ENCODE measurements around the gene CSNK2A2. TPM values are rescaled to one million over a fixed set of nuclear protein-coding genes. Genes with fewer than 3 reads are reported as not detected.

The CSNK2A2 gene
- total RNA-seq, 1 donor from 2014 or later: 81.6 TPM

DNA sequence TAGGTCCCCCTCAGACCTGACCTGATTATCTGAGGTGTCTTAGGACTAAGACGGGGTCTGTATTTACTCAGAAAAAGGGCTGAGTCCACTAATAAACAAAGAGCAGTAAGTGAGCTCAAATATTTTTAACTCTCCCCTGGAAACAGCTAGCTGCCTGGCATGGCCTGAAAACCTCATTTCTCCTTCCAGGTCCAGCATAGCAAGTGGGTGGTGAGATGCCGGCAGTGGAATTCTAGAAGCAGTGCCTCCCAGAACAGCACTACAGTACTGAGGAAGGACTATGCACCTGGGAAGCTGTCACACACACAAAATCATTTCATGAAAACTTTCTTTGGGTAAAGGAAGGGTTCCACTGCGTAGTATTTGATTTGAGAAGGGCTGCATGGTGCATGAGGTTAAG lies 39.2 kb downstream of the CSNK2A2 start:
- Mint-ChIP-seq H3K4me3 (no peak overlapping the region), H3K27ac (no peak overlapping the region), H3K27me3 (ENCODE audit: insufficient read depth, low read depth) (no peaks in the 10 kb centered on the region), H3K9me3 (no peaks in the 10 kb centered on the region), H3K36me3 (peaks cover 7% of the 10 kb centered on the region), H3K4me1 (no peaks in the 10 kb centered on the region)
- Histone ChIP-seq H3K9ac (no peak overlapping the region), H3K27me3 (no peaks in the 10 kb centered on the region), H3K9me3 (ENCODE audit: low read depth) (no peaks in the 10 kb centered on the region), H2AFZ (replicated peaks) (no peak overlapping the region), H3K79me2 (ENCODE audit: low read depth) (no peaks in the 10 kb centered on the region), H3K27ac (no peak overlapping the region), H3K4me2 (no peak overlapping the region), H3K4me3 (no peak overlapping the region), H3K36me3 (peaks cover 8% of the 10 kb centered on the region), H3F3A (ENCODE audit: low read depth) (no peaks in the 10 kb centered on the region), H3K4me1 (no peaks in the 10 kb centered on the region), H4K20me1 (ENCODE audit: low read depth) (no peaks in the 10 kb centered on the region)
- DNase-seq (ENCODE audit: low spot score): no peak
- TF ChIP-seq EZH2phosphoT487 (IDR thresholded peaks at IDR 0.05) (no peak), EZH2 (IDR thresholded peaks at IDR 0.05) (no peak)
- TF ChIP-seq, protein P1, sequence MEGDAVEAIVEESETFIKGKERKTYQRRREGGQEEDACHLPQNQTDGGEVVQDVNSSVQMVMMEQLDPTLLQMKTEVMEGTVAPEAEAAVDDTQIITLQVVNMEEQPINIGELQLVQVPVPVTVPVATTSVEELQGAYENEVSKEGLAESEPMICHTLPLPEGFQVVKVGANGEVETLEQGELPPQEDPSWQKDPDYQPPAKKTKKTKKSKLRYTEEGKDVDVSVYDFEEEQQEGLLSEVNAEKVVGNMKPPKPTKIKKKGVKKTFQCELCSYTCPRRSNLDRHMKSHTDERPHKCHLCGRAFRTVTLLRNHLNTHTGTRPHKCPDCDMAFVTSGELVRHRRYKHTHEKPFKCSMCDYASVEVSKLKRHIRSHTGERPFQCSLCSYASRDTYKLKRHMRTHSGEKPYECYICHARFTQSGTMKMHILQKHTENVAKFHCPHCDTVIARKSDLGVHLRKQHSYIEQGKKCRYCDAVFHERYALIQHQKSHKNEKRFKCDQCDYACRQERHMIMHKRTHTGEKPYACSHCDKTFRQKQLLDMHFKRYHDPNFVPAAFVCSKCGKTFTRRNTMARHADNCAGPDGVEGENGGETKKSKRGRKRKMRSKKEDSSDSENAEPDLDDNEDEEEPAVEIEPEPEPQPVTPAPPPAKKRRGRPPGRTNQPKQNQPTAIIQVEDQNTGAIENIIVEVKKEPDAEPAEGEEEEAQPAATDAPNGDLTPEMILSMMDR (IDR thresholded peaks at IDR 0.05): no peak

DNA sequence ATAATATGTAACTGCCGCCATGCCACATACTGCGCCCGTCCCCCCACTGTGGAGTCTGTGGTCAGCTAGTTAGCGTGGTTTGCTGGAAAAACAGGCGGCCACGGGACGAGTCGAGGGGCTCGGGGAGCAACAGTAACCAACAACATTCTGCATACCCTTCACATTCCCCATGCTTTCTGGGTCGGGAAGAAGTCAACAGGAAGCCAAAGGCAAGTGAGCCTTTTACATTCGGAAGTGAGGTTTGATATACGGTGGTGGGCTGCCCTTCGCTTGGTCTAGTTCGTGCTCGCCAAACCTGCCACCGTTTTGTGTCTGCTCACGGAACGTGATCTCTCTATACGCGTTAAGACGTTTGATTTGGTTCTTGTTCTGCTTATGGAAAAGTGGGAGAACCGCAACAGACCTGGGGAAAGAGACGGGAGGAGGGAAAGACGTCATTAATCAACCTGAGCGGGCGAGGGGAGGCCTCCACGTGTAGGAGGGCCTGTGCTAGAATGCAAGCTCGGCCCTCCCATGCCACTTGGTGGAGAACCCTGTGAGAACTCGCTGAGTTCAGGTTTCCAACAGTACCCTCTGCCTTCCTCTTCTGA lies 39.9 kb downstream of the CSNK2A2 start:
- TF ChIP-seq EZH2phosphoT487 (IDR thresholded peaks at IDR 0.05): no peak
- no peak for TF ChIP-seq EZH2 (IDR thresholded peaks at IDR 0.05)
- TF ChIP-seq, protein P1 (IDR thresholded peaks at IDR 0.05): no peak
- DNase-seq (ENCODE audit: low spot score): no peak
- Histone ChIP-seq H2AFZ (replicated peaks) (no peak overlapping the region), H3K4me2 (no peak overlapping the region), H3K9ac (no peak overlapping the region), H3K79me2 (ENCODE audit: low read depth) (no peaks in the 10 kb centered on the region), H3K27me3 (no peaks in the 10 kb centered on the region), H3K9me3 (ENCODE audit: low read depth) (no peaks in the 10 kb centered on the region), H3K4me1 (no peaks in the 10 kb centered on the region), H3K36me3 (peaks cover 8% of the 10 kb centered on the region), H3K4me3 (no peak overlapping the region), H4K20me1 (ENCODE audit: low read depth) (no peaks in the 10 kb centered on the region), H3K27ac (no peak overlapping the region), H3F3A (ENCODE audit: low read depth) (no peaks in the 10 kb centered on the region)
- H3K9me3 Mint-ChIP-seq: no peaks in the 10 kb centered on the region
- H3K4me3 Mint-ChIP-seq: no peak overlapping the region
- no peak overlapping the region for H3K27ac Mint-ChIP-seq
- no peaks in the 10 kb centered on the region for H3K4me1 Mint-ChIP-seq
- H3K36me3 Mint-ChIP-seq: peaks cover 5% of the 10 kb centered on the region
- H3K27me3 Mint-ChIP-seq (ENCODE audit: insufficient read depth, low read depth): no peaks in the 10 kb centered on the region

DNA sequence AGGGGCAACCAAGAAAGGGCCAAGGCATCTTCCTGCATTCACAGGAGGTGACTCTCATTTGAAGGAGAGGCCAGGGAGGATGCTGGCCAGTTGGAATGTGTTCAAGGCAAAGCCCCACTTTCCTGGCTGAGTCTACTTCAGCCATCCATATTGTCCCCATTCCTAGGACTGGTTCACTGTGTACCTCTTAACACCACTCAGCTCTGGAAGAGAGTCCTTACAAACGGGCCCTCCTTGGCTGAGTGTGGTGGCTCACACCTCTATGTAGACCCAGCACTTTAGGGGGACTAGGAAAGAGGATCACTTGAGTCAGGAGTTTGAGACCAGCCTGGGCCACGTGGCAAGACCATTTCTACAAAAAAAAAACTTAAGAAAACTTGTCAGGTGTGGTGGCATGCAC lies 40.7 kb downstream of the CSNK2A2 start:
- no peak overlapping the region for H3K9ac ChIP-seq
- no peaks in the 10 kb centered on the region for H3K27me3 Mint-ChIP-seq (ENCODE audit: insufficient read depth, low read depth)
- H3K27me3 ChIP-seq: no peaks in the 10 kb centered on the region
- no peak overlapping the region for H3K27ac Mint-ChIP-seq
- no peaks in the 10 kb centered on the region for H3K79me2 ChIP-seq (ENCODE audit: low read depth)
- no peaks in the 10 kb centered on the region for H3F3A ChIP-seq (ENCODE audit: low read depth)
- no peaks in the 10 kb centered on the region for H4K20me1 ChIP-seq (ENCODE audit: low read depth)
- H3K4me2 ChIP-seq: no peak overlapping the region
- no peaks in the 10 kb centered on the region for H3K9me3 Mint-ChIP-seq
- H3K4me3 Mint-ChIP-seq: no peak overlapping the region
- H3K4me1 ChIP-seq: no peaks in the 10 kb centered on the region
- H3K9me3 ChIP-seq (ENCODE audit: low read depth): no peaks in the 10 kb centered on the region
- no peak overlapping the region for H3K27ac ChIP-seq
- peaks cover 1% of the 10 kb centered on the region for H3K36me3 Mint-ChIP-seq
- H3K36me3 ChIP-seq: peaks cover 2% of the 10 kb centered on the region
- H3K4me1 Mint-ChIP-seq: no peaks in the 10 kb centered on the region
- TF ChIP-seq EZH2phosphoT487 (IDR thresholded peaks at IDR 0.05): no peak
- no peak for TF ChIP-seq EZH2 (IDR thresholded peaks at IDR 0.05)
- TF ChIP-seq, protein P1 (IDR thresholded peaks at IDR 0.05): no peak
- H2AFZ ChIP-seq (replicated peaks): no peak overlapping the region
- DNase-seq (ENCODE audit: low spot score): no peak
- no peak overlapping the region for H3K4me3 ChIP-seq
